ENCODE data around the gene ATF1. TPM values are rescaled to one million over a fixed set of nuclear protein-coding genes. Genes with fewer than 3 reads are reported as not detected.
"Not testable (repeated sequence)": the region's sequence is repeated elsewhere in the genome, so short reads cannot be mapped to it uniquely, and the experiment has no call there.

ATF1 gene
- total RNA-seq, 1 donor from 2014 or later = 47.0 TPM

DNA sequence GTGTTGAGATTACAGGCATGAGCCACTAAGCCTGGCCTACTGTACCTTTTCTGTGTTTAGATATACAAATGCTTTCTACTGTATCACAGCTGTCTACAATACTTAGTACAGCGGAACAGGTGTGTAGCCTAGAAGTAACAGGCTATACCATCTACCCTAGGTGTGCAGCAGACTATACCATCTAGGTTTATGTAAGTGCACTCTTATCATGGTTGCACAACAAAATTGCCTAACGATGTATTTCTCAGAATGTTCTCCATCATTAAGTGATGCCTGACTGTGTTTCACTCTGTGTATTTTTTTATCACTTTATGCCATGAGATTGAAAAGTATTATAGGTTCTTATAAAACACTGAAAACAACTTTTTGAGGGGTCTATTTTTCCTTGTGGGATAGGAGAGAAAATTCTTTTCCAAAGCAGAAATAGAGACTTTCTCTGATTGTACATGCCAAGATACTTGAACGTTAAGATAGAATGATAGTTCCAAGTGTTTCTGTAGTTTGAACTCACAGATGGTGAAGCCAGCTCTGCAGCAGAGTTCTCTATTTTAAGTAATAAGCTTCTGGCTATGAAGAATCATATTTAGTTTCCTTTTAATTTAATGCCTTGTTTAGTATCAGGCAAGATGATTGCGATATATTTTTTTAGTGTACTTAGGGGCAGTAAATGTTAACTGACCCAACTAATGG is 95.9 kb downstream of the ATF1 start:
- DNase-seq (no peak), ATAC-seq (no peak)
- intact Hi-C loops (cut with DNase I) = no loop called here
- Histone ChIP-seq H3K4me3 (no peak overlapping the region), H3K4me1 (no peaks in the 10 kb centered on the region), H3K27me3 (ENCODE audit: low read depth) (no peaks in the 10 kb centered on the region), H3K27ac (no peak overlapping the region), H3K9me3 (no peaks in the 10 kb centered on the region), H3K36me3 (no peaks in the 10 kb centered on the region)
- TF ChIP-seq, protein P1, sequence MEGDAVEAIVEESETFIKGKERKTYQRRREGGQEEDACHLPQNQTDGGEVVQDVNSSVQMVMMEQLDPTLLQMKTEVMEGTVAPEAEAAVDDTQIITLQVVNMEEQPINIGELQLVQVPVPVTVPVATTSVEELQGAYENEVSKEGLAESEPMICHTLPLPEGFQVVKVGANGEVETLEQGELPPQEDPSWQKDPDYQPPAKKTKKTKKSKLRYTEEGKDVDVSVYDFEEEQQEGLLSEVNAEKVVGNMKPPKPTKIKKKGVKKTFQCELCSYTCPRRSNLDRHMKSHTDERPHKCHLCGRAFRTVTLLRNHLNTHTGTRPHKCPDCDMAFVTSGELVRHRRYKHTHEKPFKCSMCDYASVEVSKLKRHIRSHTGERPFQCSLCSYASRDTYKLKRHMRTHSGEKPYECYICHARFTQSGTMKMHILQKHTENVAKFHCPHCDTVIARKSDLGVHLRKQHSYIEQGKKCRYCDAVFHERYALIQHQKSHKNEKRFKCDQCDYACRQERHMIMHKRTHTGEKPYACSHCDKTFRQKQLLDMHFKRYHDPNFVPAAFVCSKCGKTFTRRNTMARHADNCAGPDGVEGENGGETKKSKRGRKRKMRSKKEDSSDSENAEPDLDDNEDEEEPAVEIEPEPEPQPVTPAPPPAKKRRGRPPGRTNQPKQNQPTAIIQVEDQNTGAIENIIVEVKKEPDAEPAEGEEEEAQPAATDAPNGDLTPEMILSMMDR (IDR thresholded peaks at IDR 0.05) = no peak

GRCh38 chr12:50862316-50862715 is 98.4 kb downstream of the ATF1 start:
- H3K27me3 ChIP-seq (ENCODE audit: low read depth) = no peaks in the 10 kb centered on the region
- ATAC-seq (no peak), DNase-seq (no peak)
- H3K4me1 ChIP-seq = no peaks in the 10 kb centered on the region
- TF ChIP-seq, protein P1 (IDR thresholded peaks at IDR 0.05) = no peak
- intact Hi-C loops (cut with DNase I) = no loop called here
- H3K36me3 ChIP-seq = no peaks in the 10 kb centered on the region
- H3K27ac ChIP-seq = no peak overlapping the region
- no peak overlapping the region for H3K4me3 ChIP-seq
- H3K9me3 ChIP-seq = peaks cover 4% of the 10 kb centered on the region

DNA sequence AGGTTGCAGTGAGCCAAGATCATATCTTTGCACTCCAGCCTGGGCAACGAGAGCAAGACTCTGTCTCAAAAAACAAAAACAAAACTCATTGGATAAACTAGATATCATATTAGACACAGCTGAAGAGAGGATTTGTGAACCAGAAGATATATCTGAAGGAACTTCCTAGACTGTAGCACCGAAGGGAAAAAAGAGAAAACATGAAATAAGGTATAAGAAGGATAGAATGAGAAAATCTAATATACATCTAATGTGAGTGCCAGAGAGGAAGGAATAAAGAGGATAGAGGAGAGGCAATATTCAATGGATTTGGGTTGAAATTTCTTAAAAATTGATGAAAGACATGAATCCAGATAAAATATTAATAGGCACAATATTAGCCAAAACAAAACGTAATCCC is 101.4 kb downstream of the ATF1 start:
- TF ChIP-seq, protein P1 (IDR thresholded peaks at IDR 0.05) = no peak
- ATAC-seq (no peak), DNase-seq (no peak)
- H3K4me1 ChIP-seq = no peaks in the 10 kb centered on the region
- peaks cover 4% of the 10 kb centered on the region for H3K9me3 ChIP-seq
- intact Hi-C loops (cut with DNase I) = no loop called here
- H3K4me3 ChIP-seq = no peak overlapping the region
- H3K27ac ChIP-seq = no peak overlapping the region
- no peaks in the 10 kb centered on the region for H3K36me3 ChIP-seq
- H3K27me3 ChIP-seq (ENCODE audit: low read depth) = no peaks in the 10 kb centered on the region

DNA sequence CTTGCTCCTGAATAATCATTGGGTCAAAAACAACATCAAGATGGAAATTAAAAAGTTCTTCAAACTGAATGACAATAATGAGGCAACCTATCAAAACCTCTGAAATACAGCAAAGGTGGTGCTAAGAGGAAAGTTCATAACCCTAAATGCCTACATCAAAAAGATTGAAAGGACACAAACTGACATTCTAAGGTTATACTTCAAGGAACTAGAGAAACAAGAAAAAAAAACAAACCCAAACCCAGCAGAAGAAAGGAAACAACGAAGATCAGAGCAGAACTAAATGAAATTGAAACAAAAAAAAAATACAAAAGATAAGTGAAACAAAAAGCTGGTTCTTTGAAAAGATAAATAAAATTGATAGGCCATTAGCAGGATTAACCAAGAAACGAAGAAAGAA is 105.0 kb downstream of the ATF1 start:
- intact Hi-C loops (cut with DNase I); DNase-seq: not testable (repeated sequence)

More for the DNA sequence above, 105.0 kb downstream of the ATF1 start:
- H3K4me3 ChIP-seq; H3K27ac ChIP-seq; H3K36me3 ChIP-seq; ATAC-seq; H3K27me3 ChIP-seq (ENCODE audit: low read depth); H3K9me3 ChIP-seq; H3K4me1 ChIP-seq: not testable (repeated sequence)

Other genes with a start within 250 kb of the ATF1 start
- not detected for gene TMPRSS12, start 78.8 kb downstream of the ATF1 start, total RNA-seq
- not detected for gene HIGD1C, start 188.4 kb downstream of the ATF1 start, total RNA-seq

Data from lower lobe of right lung (tissue), 2 donors.